Right kidney (tissue), 1 donor: Measurements from ENCODE around the gene OBSCN.

ENCODE experiments used
- DNase-seq: peaks from one replicate; pipeline ENCODE4 v3.0.0-alpha.2; 2016

OBSCN gene

GRCh38 chr1:228320394-228320793 is 112.5 kb downstream of the OBSCN start:
- DNase-seq: no peak

- DNase-seq: no peak
These were observed 113.6 kb downstream of the OBSCN start for GRCh38 chr1:228321435-228321834.

GRCh38 chr1:228321895-228322294 is 114.1 kb downstream of the OBSCN start:
- no peak for DNase-seq

GRCh38 chr1:228323401-228323800 is 115.6 kb downstream of the OBSCN start:
- no peak for DNase-seq

GRCh38 chr1:228325267-228325666 is 117.4 kb downstream of the OBSCN start:
- DNase-seq: no peak

GRCh38 chr1:228329887-228330286 is 122.0 kb downstream of the OBSCN start:
- DNase-seq: no peak

- DNase-seq: no peak
These were observed 125.2 kb downstream of the OBSCN start for GRCh38 chr1:228332797-228333738.

GRCh38 chr1:228333739-228334115 is 125.9 kb downstream of the OBSCN start:
- no peak for DNase-seq

- no peak for DNase-seq
These were observed 126.5 kb downstream of the OBSCN start for GRCh38 chr1:228334226-228334935.

GRCh38 chr1:228334954-228335353 is 127.1 kb downstream of the OBSCN start:
- DNase-seq: no peak

- DNase-seq: no peak
These were observed 127.8 kb downstream of the OBSCN start for GRCh38 chr1:228335406-228336307.

GRCh38 chr1:228336308-228337030 is 128.6 kb downstream of the OBSCN start:
- no peak for DNase-seq

GRCh38 chr1:228337031-228337564 is 129.3 kb downstream of the OBSCN start:
- no peak for DNase-seq

GRCh38 chr1:228337711-228338520 is 130.1 kb downstream of the OBSCN start:
- DNase-seq: no peak

GRCh38 chr1:228338521-228339051 is 130.7 kb downstream of the OBSCN start:
- DNase-seq: no peak

GRCh38 chr1:228339059-228339704 is 131.3 kb downstream of the OBSCN start:
- DNase-seq: no peak

- no peak for DNase-seq
These were observed 132.2 kb downstream of the OBSCN start for GRCh38 chr1:228339766-228340685.

GRCh38 chr1:228340686-228341449 is 133.0 kb downstream of the OBSCN start:
- DNase-seq: no peak
